ENCODE measurements around the gene RNASE1.
"Not testable (repeated sequence)": the region's sequence is repeated elsewhere in the genome, so short reads cannot be mapped to it uniquely, and the experiment has no call there.

Gene RNASE1

GRCh38 chr14:20775901-20776300, 26.7 kb downstream of the RNASE1 start:
- DNase-seq (ENCODE audit: insufficient read length, low spot score) (no peak), FAIRE-seq (no peak)

DNA sequence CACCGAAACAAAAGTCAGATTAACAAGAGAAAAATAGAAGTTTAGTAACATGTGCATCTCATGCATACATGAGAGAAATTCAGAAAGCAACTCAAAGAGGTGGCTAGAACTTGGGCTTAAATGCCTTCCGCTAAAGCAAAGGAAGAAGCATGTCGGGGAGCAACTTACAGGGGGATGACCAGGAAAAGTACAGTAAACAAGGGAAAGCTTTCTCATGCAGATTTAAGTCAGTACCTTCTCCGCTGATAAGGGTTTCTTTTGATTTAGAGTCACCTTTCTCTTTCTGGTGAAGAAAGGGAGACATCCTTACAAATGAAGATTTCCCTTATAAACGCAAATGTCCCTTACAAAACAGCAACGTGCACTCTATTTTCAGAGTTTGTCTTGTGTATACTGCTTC, 27.6 kb downstream of the RNASE1 start:
- DNase-seq (ENCODE audit: insufficient read length, low spot score) (no peak), FAIRE-seq (no peak)

DNA sequence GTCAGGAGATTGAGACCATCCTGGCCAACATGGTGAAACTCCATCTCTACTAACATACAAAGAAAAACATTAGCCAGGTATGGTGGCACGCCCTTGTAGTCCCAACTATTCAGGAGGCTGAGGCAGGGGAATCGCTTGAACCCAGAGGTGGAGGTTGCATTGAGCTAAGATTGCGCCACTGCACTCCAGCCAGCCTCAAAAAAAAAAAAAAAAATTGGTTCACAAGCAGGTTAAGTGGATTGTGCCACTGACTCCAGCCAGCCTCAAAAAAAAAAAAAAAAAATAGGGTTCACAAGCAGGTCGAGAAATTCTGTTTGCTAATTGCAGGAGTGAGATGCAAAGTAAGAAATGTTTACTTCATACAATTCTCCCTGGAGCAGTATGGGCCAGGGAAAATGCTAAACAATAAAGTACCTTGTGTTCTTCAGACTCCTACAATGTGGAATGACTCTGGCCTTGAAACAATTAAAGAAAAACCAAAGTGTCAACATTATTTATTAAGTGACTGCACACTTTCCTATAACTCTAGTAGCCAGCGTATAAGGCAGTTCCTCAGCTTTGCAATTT, 28.3 kb downstream of the RNASE1 start:
- DNase-seq (ENCODE audit: insufficient read length, low spot score) (no peak), FAIRE-seq (no peak)

GRCh38 chr14:20772650-20773049, 30.0 kb downstream of the RNASE1 start:
- DNase-seq (ENCODE audit: insufficient read length, low spot score) (no peak), FAIRE-seq (no peak)

DNA sequence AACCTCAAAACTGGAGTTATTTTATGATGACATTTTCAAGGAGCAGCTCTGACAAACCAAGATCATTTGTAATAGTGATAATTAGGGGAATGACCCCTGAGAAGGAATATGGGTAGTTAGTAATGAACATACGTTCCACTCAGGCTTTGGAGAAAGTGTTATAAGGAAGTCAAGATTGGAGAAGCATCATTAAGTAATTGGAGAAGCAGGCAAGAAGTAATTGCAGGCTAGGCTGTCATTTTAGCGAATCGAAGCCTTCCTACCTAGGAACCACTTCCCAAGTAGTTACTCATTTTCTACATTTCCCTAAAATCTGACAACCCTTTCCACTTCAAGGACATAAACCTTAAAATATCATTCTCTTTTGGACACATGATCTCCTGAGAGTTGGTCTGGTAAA, 33.2 kb downstream of the RNASE1 start:
- DNase-seq (ENCODE audit: insufficient read length, low spot score) (no peak), FAIRE-seq (no peak)

DNA sequence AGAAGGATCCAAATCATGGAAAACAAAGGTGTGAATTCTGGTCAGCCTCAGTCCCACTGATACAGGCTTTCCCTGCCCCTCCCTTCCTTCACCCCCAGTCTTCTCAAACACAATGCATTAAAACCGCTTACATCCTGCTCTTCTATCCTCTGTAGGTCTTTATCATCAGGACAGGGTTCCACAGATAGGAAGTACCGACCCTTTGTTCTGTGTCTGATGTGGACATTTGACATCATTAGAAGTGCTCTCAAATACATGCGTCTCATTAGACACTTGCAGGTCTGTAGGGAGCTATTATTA, 34.1 kb downstream of the RNASE1 start:
- DNase-seq (ENCODE audit: insufficient read length, low spot score): no peak
- FAIRE-seq: no peak

DNA sequence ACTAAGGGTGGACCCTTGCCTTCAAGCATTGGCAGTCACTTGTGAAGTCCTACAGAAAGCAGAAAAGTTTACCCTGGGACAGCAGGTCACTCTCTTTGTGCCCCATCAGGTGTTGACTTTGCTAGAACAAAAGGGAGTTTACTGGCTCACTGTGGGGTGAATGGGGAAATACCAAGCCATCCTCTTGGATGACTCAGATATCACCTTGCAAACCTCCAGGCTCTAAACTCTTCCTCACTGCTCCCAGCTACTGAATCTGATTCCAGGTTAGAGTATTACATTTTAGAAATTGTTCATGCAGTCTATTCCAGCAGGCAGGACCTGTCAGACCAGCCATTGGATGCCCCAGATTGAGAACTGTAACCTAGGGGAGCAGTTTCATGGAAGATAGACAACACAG, 41.7 kb downstream of the RNASE1 start:
- DNase-seq (ENCODE audit: insufficient read length, low spot score) (no peak), FAIRE-seq (no peak)

DNA sequence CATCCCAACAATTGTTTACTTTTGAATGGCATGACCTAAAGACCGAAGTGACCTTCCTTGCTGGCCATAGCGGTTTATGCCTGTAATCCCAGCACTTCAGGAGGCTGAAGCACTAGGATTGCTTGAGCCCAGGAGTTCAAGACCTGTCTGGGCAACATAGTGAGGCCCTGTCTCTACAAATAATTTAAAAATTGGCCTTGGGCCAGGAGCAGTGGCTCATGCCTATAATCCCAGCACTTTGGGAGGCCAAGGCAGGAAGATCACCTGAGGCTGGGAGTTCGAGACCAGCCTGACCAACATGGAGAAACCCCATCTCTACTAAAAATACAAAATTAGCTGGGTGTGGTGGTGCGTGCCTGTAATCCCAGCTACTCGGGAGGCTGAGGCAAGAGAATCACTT, 43.2 kb downstream of the RNASE1 start:
- not testable (repeated sequence) for FAIRE-seq; DNase-seq (ENCODE audit: insufficient read length, low spot score)

DNA sequence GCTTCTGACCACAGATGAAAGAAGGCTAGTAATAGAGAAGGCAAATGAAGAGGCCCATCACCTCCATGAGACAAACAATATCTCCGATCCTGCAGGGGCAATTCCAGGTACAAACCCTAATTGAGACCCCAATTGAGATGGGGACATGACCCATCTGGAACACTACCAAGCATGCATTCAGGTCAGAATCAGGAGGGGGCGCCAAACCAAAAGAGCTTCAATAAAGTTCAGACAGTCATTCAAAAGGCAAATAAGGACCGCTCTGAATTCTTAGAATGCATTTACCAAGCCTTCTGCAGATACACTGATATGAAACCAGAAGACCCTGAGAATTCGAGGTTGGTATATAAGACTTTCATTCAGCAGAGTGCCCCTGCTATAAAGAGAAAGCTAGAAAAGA, 44.7 kb downstream of the RNASE1 start:
- DNase-seq (ENCODE audit: insufficient read length, low spot score): no peak
- no peak for FAIRE-seq

GRCh38 chr14:20755037-20755436, 47.6 kb downstream of the RNASE1 start:
- DNase-seq (ENCODE audit: insufficient read length, low spot score) (no peak), FAIRE-seq (peak; percentile 14)

GRCh38 chr14:20754308-20754707, 48.3 kb downstream of the RNASE1 start:
- no peak for DNase-seq (ENCODE audit: insufficient read length, low spot score)
- FAIRE-seq: no peak

DNA sequence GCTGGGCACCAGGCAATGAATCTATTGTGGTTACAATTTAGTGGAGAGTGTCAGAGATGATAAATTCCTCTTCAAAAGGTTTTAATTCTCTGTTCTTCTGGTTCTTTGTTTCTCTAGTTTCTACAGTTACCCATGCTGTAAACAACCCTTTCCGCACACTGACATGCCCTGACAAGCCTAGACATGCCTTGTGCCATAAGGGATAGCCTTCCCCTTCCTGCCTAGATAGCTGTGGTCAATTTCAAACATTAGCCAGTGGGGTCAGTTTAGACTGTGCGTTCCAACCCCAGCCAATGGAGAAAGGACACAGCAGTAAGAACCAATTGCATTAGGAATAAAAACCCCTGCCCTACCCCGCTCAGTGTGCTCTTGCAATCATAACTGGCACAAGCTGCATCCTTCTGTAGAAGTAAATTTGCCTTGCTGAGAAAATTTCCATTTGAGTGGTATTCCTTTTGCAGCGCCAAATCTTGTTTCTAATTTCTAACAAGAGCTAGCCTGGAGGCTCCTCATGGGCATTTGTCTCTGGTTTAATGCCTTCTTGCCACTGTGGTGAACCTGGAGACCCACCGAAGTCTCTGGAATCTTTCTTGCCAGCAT, 50.6 kb downstream of the RNASE1 start:
- FAIRE-seq (no peak), DNase-seq (ENCODE audit: insufficient read length, low spot score) (no peak)
